Panc1 (cell line): ENCODE results near the gene LIN7C. TPM values are rescaled to one million over a fixed set of nuclear protein-coding genes. Genes with fewer than 3 reads are reported as not detected.

ENCODE experiments used
- ATAC-seq: fragments of 200-7000 bp; cut with Tn5 transposase; 2 replicates; pipeline ENCODE4 v1.9.1; 2020; ENCODE audit warnings: mild to moderate bottlenecking, moderate library complexity
- BruUV-seq: library from RNA; stranded (reverse); fragments of 400-500 nt; replicated peaks from 2 replicates; lab custom pipeline; 2021; lab: Mats Ljungman, UMichigan
- CTCF ChIA-PET: fragments of 300-600 bp; sonication (Branson Sonifier 250); formaldehyde crosslinking; loops from one replicate; lab custom pipeline; 2022; ENCODE audit warnings: antibody characterized with exemption; lab: Charles Lee
- POLR2A ChIA-PET: fragments of 300-600 bp; sonication (Branson Sonifier 250); formaldehyde crosslinking; loops from one replicate; lab custom pipeline; 2022; ENCODE audit warnings: antibody characterized with exemption; lab: Charles Lee
- DNase-seq: peaks from one replicate; pipeline ENCODE4 v3.0.0-alpha.2; 2010; ENCODE audit warnings: low read depth, low spot score
- H3K27ac ChIP-seq: 2 replicates; pipeline ENCODE4 v1.5.1; 2011; ENCODE audit warnings: mild to moderate bottlenecking, low read length, inconsistent platforms
- H3K27me3 ChIP-seq: fragments of 200-500 bp; sonication (Bioruptor generic); 2 replicates; pipeline ENCODE4 v1.6.0; 2014; ENCODE audit warnings: low read length, inconsistent platforms; ENCODE audit not compliant: control insufficient read depth, insufficient read depth
- H3K36me3 ChIP-seq: fragments of 200-500 bp; sonication (Bioruptor generic); 2 replicates; pipeline ENCODE4 v1.5.1; 2014; ENCODE audit warnings: inconsistent platforms, mild to moderate bottlenecking, low read length, moderate library complexity; ENCODE audit not compliant: control insufficient read depth, insufficient read depth
- H3K4me1 ChIP-seq: 2 replicates; pipeline ENCODE4 v1.5.1; 2011; ENCODE audit warnings: inconsistent platforms, mild to moderate bottlenecking, low read length, moderate library complexity; ENCODE audit not compliant: control insufficient read depth, insufficient read depth
- H3K4me3 ChIP-seq, 2 experiments: 2 replicates each; pipeline ENCODE4 v1.5.1; 2011 to 2012; ENCODE audit warnings: low read depth in 2 of 2, low read length in 2 of 2, mild to moderate bottlenecking in 2 of 2, inconsistent platforms in 1 of 2, moderate library complexity in 1 of 2
- H3K9me3 ChIP-seq: fragments of 200-500 bp; sonication (Bioruptor generic); 2 replicates; pipeline ENCODE4 v1.5.1; 2014; ENCODE audit warnings: low read depth, mild to moderate bottlenecking, inconsistent platforms, low read length, moderate library complexity; ENCODE audit not compliant: control insufficient read depth, insufficient read depth
- CTCF ChIP-seq: fragments of 450-650 bp; IDR thresholded peaks from 2 replicates; pipeline ENCODE4 v1.5.1; 2017; ENCODE audit warnings: mild to moderate bottlenecking
- POLR2AphosphoS5 ChIP-seq: IDR thresholded peaks from 2 replicates; pipeline ENCODE4 v1.6.1; 2012; ENCODE audit warnings: mild to moderate bottlenecking, low read depth, low read length, moderate library complexity
- REST ChIP-seq, 2 experiments: IDR thresholded peaks; 2 replicates each; pipeline ENCODE4 v1.6.1; 2011 to 2012; ENCODE audit warnings: low read depth in 2 of 2, control low read depth in 1 of 2, low read length in 1 of 2, mild to moderate bottlenecking in 1 of 2, moderate library complexity in 1 of 2; ENCODE audit not compliant: insufficient read depth in 1 of 2
- SIN3A ChIP-seq: IDR thresholded peaks from 2 replicates; pipeline ENCODE4 v1.6.1; 2012; ENCODE audit warnings: low read depth, mild to moderate bottlenecking, low read length, moderate library complexity, borderline replicate concordance; ENCODE audit not compliant: insufficient read depth
- TCF7L2 ChIP-seq: IDR thresholded peaks from 2 replicates; pipeline ENCODE4 v1.6.1; 2011; ENCODE audit warnings: mild to moderate bottlenecking, low read depth, low read length, inconsistent platforms
- in situ Hi-C: cut with HindIII; loops from 2 replicates; pipeline ENCODE4 v1.10.0; 2016; ENCODE audit warnings: low sequenced_read_pairs, low pct_unique_long_range_greater_than_20kb
- intact Hi-C: fragments of 100-400 bp; cut with micrococcal nuclease; formaldehyde crosslinking; loops from one replicate; pipeline ENCODE4 v1.10.0; 2022; ENCODE audit not compliant: unreplicated experiment
- total RNA-seq: library from RNA; stranded (reverse); gene quantifications from one replicate; pipeline ENCODE4 v1.2.1, GENCODE V29; 2021; ENCODE audit not compliant: unreplicated experiment

Gene LIN7C
- total RNA-seq, 1 experiment from 2014 or later, result 44.2 TPM

- ATAC-seq (no peak), DNase-seq (no peak)
- no peaks in the 10 kb centered on the region for H3K9me3 ChIP-seq
- H3K27ac ChIP-seq, result peak overlapping the region; percentile 98
- POLR2A ChIA-PET, result no interaction called here
- in situ Hi-C loops (no loop called here), intact Hi-C loops (no loop called here)
- H3K4me3 ChIP-seq, result peak overlapping the region; percentile 71 to 90
- H3K36me3 ChIP-seq, result peaks cover 15% of the 10 kb centered on the region
- no peaks in the 10 kb centered on the region for H3K27me3 ChIP-seq
- CTCF ChIA-PET, result no interaction called here
- H3K4me1 ChIP-seq, result peaks cover 13% of the 10 kb centered on the region; the same call in 1 of the 2 replicates
- TF ChIP-seq REST (IDR thresholded peaks at IDR 0.05; ENCODE audit: insufficient read depth in 1 of 2, low read depth in 2 of 2, low read length in 1 of 2), result no peak
- no peak for TF ChIP-seq TCF7L2
- TF ChIP-seq POLR2AphosphoS5, result no peak
- no peak for TF ChIP-seq SIN3A
- no peak for TF ChIP-seq CTCF
- BruUV-seq, result no TSS peak
These were observed 788 bp downstream of the LIN7C start for GRCh38 chr11:27505781-27506180.

- CTCF ChIA-PET, result no interaction called here
- in situ Hi-C loops, result no loop called here
These were observed 2.4 kb downstream of the LIN7C start for GRCh38 chr11:27504205-27504604.

More at GRCh38 chr11:27504205-27504604, 2.4 kb downstream of the LIN7C start:
- Histone ChIP-seq H3K9me3 (no peaks in the 10 kb centered on the region), H3K4me3 (no peak overlapping the region), H3K4me1 (peaks cover 13% of the 10 kb centered on the region; the same call in 1 of the 2 replicates), H3K27me3 (no peaks in the 10 kb centered on the region), H3K36me3 (peaks cover 20% of the 10 kb centered on the region), H3K27ac (no peak overlapping the region)
- no peak for ATAC-seq
- TF ChIP-seq SIN3A (no peak), REST (IDR thresholded peaks at IDR 0.05; ENCODE audit: insufficient read depth in 1 of 2, low read depth in 2 of 2, low read length in 1 of 2) (no peak), CTCF (no peak), TCF7L2 (no peak), POLR2AphosphoS5 (no peak)
- POLR2A ChIA-PET, result no interaction called here
- no TSS peak for BruUV-seq
- DNase-seq, result no peak
- intact Hi-C loops, result no loop called here
